ENCODE data around the gene MRGPRF. TPM values are rescaled to one million over a fixed set of nuclear protein-coding genes. Genes with fewer than 3 reads are reported as not detected.

The MRGPRF gene
- total and polyA plus RNA-seq, 2 donors (not counting 1 experiment from before 2014, with no cell fraction given), result not detected

- Histone ChIP-seq H3K9me3 (ENCODE audit: control extremely low read depth in 1 of 3, control insufficient read depth in 2 of 3, insufficient read depth in 1 of 3, low read length in 2 of 3) (peaks cover 0 to 2% (median 0%) of the 10 kb centered on the region in 3 donors), H3K9ac (ENCODE audit: low read length) (no peak overlapping the region), H3K27ac (ENCODE audit: low read length in 2 of 2) (no peak overlapping the region), H4K20me1 (ENCODE audit: control insufficient read depth, insufficient read depth, low read length, poor library complexity, severe bottlenecking) (no peaks in the 10 kb centered on the region), H2AFZ (ENCODE audit: insufficient read depth, low read depth, low read length, poor library complexity, severe bottlenecking) (no peak overlapping the region), H3K36me3 (replicated peaks in 1 of 2; ENCODE audit: control extremely low read depth in 1 of 2, control insufficient read depth in 1 of 2, extremely low read depth in 1 of 2, insufficient read depth in 2 of 2, low read length in 1 of 2) (no peaks in the 10 kb centered on the region), H3K27me3 (replicated peaks in 1 of 4; ENCODE audit: control extremely low read depth in 1 of 4, control insufficient read depth in 3 of 4, insufficient read depth in 4 of 4, low read length in 3 of 4) (peaks cover 0 to 10% (median under 1%) of the 10 kb centered on the region in 4 experiments), H3K79me2 (ENCODE audit: control insufficient read depth, insufficient read depth, low read length) (no peaks in the 10 kb centered on the region), H3K4me1 (ENCODE audit: control insufficient read depth in 2 of 2, insufficient read depth in 2 of 2, low read length in 2 of 2) (no peaks in the 10 kb centered on the region), H3K4me3 (ENCODE audit: control extremely low read depth in 1 of 5, extremely low read depth in 1 of 5, insufficient read depth in 1 of 5, low read depth in 2 of 5, low read length in 4 of 5) (no peak overlapping the region), H3K4me2 (replicated peaks; ENCODE audit: low read depth, low read length, poor library complexity, severe bottlenecking) (no peak overlapping the region)
- no peak for ATAC-seq (ENCODE audit: low read depth)
- CTCF ChIA-PET, result no interaction called here
- TF ChIP-seq EZH2 (IDR thresholded peaks at IDR 0.05; ENCODE audit: borderline replicate concordance, insufficient read depth, low read depth, low read length, poor library complexity, severe bottlenecking), result no peak
- no peak for TF ChIP-seq CTCF (IDR thresholded peaks at IDR 0.05)
- POLR2A ChIA-PET, result no interaction called here
- Mint-ChIP-seq H3K9me3 (ENCODE audit: insufficient read depth) (no peaks in the 10 kb centered on the region), H3K4me1 (no peaks in the 10 kb centered on the region), H3K27ac (no peak overlapping the region), H3K4me3 (no peak overlapping the region), H3K27me3 (peaks cover 24% of the 10 kb centered on the region)
- no peak for DNase-seq
- intact Hi-C loops (cut with micrococcal nuclease), result no loop called here
Observed at GRCh38 chr11:68997995-68998348, 15.1 kb downstream of the MRGPRF start.

GRCh38 chr11:68997124-68997994 is 15.7 kb downstream of the MRGPRF start:
- Mint-ChIP-seq H3K27me3 (peaks cover 29% of the 10 kb centered on the region), H3K4me3 (no peak overlapping the region), H3K9me3 (ENCODE audit: insufficient read depth) (no peaks in the 10 kb centered on the region), H3K4me1 (no peaks in the 10 kb centered on the region), H3K27ac (no peak overlapping the region)
- H3K27ac ChIP-seq (ENCODE audit: low read length in 2 of 2), result no peak overlapping the region
- DNase-seq (no peak), ATAC-seq (ENCODE audit: low read depth) (no peak)
- no peak overlapping the region for H3K4me3 ChIP-seq (ENCODE audit: control extremely low read depth in 1 of 5, extremely low read depth in 1 of 5, insufficient read depth in 1 of 5, low read depth in 2 of 5, low read length in 4 of 5)
- peaks cover 0 to 11% (median 0%) of the 10 kb centered on the region in 4 experiments for H3K27me3 ChIP-seq (replicated peaks in 1 of 4; ENCODE audit: control extremely low read depth in 1 of 4, control insufficient read depth in 3 of 4, insufficient read depth in 4 of 4, low read length in 3 of 4)
- peaks cover 0 to 2% (median 0%) of the 10 kb centered on the region in 3 donors for H3K9me3 ChIP-seq (ENCODE audit: control extremely low read depth in 1 of 3, control insufficient read depth in 2 of 3, insufficient read depth in 1 of 3, low read length in 2 of 3)
- CTCF ChIA-PET, result interaction anchor here (0.8 kb wide), 1 partner anchor 10 kb away, joined by 3 read pairs; no protein-coding TSS in a partner anchor
- H3K4me2 ChIP-seq (replicated peaks; ENCODE audit: low read depth, low read length, poor library complexity, severe bottlenecking), result no peak overlapping the region
- H4K20me1 ChIP-seq (ENCODE audit: control insufficient read depth, insufficient read depth, low read length, poor library complexity, severe bottlenecking), result no peaks in the 10 kb centered on the region
- no peaks in the 10 kb centered on the region for H3K36me3 ChIP-seq (replicated peaks in 1 of 2; ENCODE audit: control extremely low read depth in 1 of 2, control insufficient read depth in 1 of 2, extremely low read depth in 1 of 2, insufficient read depth in 2 of 2, low read length in 1 of 2)
- intact Hi-C loops (cut with micrococcal nuclease), result no loop called here
- H3K9ac ChIP-seq (ENCODE audit: low read length), result no peak overlapping the region
- TF ChIP-seq EZH2 (IDR thresholded peaks at IDR 0.05; ENCODE audit: borderline replicate concordance, insufficient read depth, low read depth, low read length, poor library complexity, severe bottlenecking) (no peak), CTCF (IDR thresholded peaks at IDR 0.05) (no peak)
- no peak overlapping the region for H2AFZ ChIP-seq (ENCODE audit: insufficient read depth, low read depth, low read length, poor library complexity, severe bottlenecking)
- 86% methylated on average over 19 of the region's 19 CpGs for WGBS (ENCODE audit: insufficient coverage)
- POLR2A ChIA-PET, result no interaction called here
- no peaks in the 10 kb centered on the region for H3K79me2 ChIP-seq (ENCODE audit: control insufficient read depth, insufficient read depth, low read length)
- no peaks in the 10 kb centered on the region for H3K4me1 ChIP-seq (ENCODE audit: control insufficient read depth in 2 of 2, insufficient read depth in 2 of 2, low read length in 2 of 2)

Measured in B cell (primary cell).